ENCODE data around the gene MT1H.

The MT1H gene

GRCh38 chr16:56632156-56632847, 37.3 kb upstream of the MT1H start, which contains the start of gene MT1M:
MT1M (plus strand) TSS chr16:56632659; CDS start chr16:56632732, 73 bp downstream.
- no peak within 1 kb of the TSS for H3K9ac ChIP-seq (ENCODE audit: low read length)
- H4K20me1 ChIP-seq (ENCODE audit: insufficient read depth, low read length) = no peaks in the 10 kb centered on the region
- H3K27ac ChIP-seq (ENCODE audit: low read depth, low read length, poor library complexity, severe bottlenecking) = no peak within 1 kb of the TSS
- no peaks in the 10 kb centered on the region for H3K4me1 ChIP-seq (ENCODE audit: insufficient read depth, low read length, severe bottlenecking)
- TF ChIP-seq EZH2 (IDR thresholded peaks at IDR 0.05; ENCODE audit: borderline replicate concordance, low read length) (no peak), CTCF (IDR thresholded peaks at IDR 0.05; ENCODE audit: low read length) (no peak)
- no peaks in the 10 kb centered on the region for H3K9me3 ChIP-seq (ENCODE audit: low read length)
- no peak within 1 kb of the TSS for H3K4me2 ChIP-seq (ENCODE audit: low read length)
- no peaks in the 10 kb centered on the region for H3K9me2 ChIP-seq (ENCODE audit: low read depth, low read length)
- no peaks in the 10 kb centered on the region for H3K79me2 ChIP-seq (ENCODE audit: insufficient read depth, low read length)
- H3K36me3 ChIP-seq (ENCODE audit: insufficient read depth, low read length) = no peaks in the 10 kb centered on the region
- H3K27me3 ChIP-seq (ENCODE audit: insufficient read depth, low read length) = no peaks in the 10 kb centered on the region
- H2AFZ ChIP-seq (ENCODE audit: low read length) = no peak within 1 kb of the TSS
- no peaks in the 10 kb centered on the region for H3F3A ChIP-seq (ENCODE audit: insufficient read depth, low read length)
- H3K4me3 ChIP-seq (ENCODE audit: low read depth, low read length, poor library complexity, severe bottlenecking) = no peak within 1 kb of the TSS

GRCh38 chr16:56632848-56633365, 36.7 kb upstream of the MT1H start:
- no peaks in the 10 kb centered on the region for H3K9me2 ChIP-seq (ENCODE audit: low read depth, low read length)
- no peaks in the 10 kb centered on the region for H3K79me2 ChIP-seq (ENCODE audit: insufficient read depth, low read length)
- H3K27ac ChIP-seq (ENCODE audit: low read depth, low read length, poor library complexity, severe bottlenecking) = no peak overlapping the region
- no peaks in the 10 kb centered on the region for H3K36me3 ChIP-seq (ENCODE audit: insufficient read depth, low read length)
- no peaks in the 10 kb centered on the region for H3K27me3 ChIP-seq (ENCODE audit: insufficient read depth, low read length)
- no peak for TF ChIP-seq CTCF (IDR thresholded peaks at IDR 0.05; ENCODE audit: low read length)
- TF ChIP-seq EZH2 (IDR thresholded peaks at IDR 0.05; ENCODE audit: borderline replicate concordance, low read length) = no peak
- no peaks in the 10 kb centered on the region for H3K9me3 ChIP-seq (ENCODE audit: low read length)
- no peaks in the 10 kb centered on the region for H3K4me1 ChIP-seq (ENCODE audit: insufficient read depth, low read length, severe bottlenecking)
- H3F3A ChIP-seq (ENCODE audit: insufficient read depth, low read length) = no peaks in the 10 kb centered on the region
- no peaks in the 10 kb centered on the region for H4K20me1 ChIP-seq (ENCODE audit: insufficient read depth, low read length)
- no peak overlapping the region for H3K9ac ChIP-seq (ENCODE audit: low read length)
- no peak overlapping the region for H3K4me2 ChIP-seq (ENCODE audit: low read length)
- H3K4me3 ChIP-seq (ENCODE audit: low read depth, low read length, poor library complexity, severe bottlenecking) = no peak overlapping the region
- H2AFZ ChIP-seq (ENCODE audit: low read length) = no peak overlapping the region

- Histone ChIP-seq H3K27me3 (ENCODE audit: insufficient read depth, low read length) (no peaks in the 10 kb centered on the region), H3K9me3 (ENCODE audit: low read length) (no peaks in the 10 kb centered on the region), H4K20me1 (ENCODE audit: insufficient read depth, low read length) (no peaks in the 10 kb centered on the region), H3K4me1 (ENCODE audit: insufficient read depth, low read length, severe bottlenecking) (no peaks in the 10 kb centered on the region), H3K79me2 (ENCODE audit: insufficient read depth, low read length) (no peaks in the 10 kb centered on the region), H3K36me3 (ENCODE audit: insufficient read depth, low read length) (no peaks in the 10 kb centered on the region), H3K4me2 (ENCODE audit: low read length) (no peak overlapping the region), H3K9ac (ENCODE audit: low read length) (no peak overlapping the region), H3K27ac (ENCODE audit: low read depth, low read length, poor library complexity, severe bottlenecking) (no peak overlapping the region), H3K4me3 (ENCODE audit: low read depth, low read length, poor library complexity, severe bottlenecking) (no peak overlapping the region), H3F3A (ENCODE audit: insufficient read depth, low read length) (no peaks in the 10 kb centered on the region), H2AFZ (ENCODE audit: low read length) (no peak overlapping the region), H3K9me2 (ENCODE audit: low read depth, low read length) (no peaks in the 10 kb centered on the region)
- TF ChIP-seq CTCF (IDR thresholded peaks at IDR 0.05; ENCODE audit: low read length) (no peak), EZH2 (IDR thresholded peaks at IDR 0.05; ENCODE audit: borderline replicate concordance, low read length) (no peak)
Measured at GRCh38 chr16:56633535-56633934, 36.1 kb upstream of the MT1H start.
